ENCODE results near the gene PTPRCAP.
"Not testable (repeated sequence)": the region's sequence is repeated elsewhere in the genome, so short reads cannot be mapped to it uniquely, and the experiment has no call there.

DNA sequence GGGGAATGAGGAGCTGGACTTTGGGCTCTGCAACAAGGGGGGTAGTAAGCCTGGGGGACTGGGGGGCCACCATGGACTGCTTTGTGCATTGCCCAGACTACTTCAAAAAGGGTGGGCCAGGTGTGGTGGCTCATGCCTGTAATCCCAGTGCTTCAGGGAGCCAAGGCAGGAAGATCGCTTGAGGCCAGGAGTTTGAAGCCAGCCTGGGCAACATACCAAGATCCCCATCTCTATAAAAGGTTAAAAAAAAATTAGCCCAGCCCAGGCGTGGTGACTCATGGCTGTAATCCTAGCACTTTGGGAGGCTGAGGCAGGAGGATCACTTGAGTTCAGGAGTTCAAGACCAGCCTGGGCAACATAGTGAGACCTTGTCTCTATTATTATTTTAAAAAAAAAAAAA lies 28.0 kb upstream of the PTPRCAP start:
- TF ChIP-seq, protein P1, sequence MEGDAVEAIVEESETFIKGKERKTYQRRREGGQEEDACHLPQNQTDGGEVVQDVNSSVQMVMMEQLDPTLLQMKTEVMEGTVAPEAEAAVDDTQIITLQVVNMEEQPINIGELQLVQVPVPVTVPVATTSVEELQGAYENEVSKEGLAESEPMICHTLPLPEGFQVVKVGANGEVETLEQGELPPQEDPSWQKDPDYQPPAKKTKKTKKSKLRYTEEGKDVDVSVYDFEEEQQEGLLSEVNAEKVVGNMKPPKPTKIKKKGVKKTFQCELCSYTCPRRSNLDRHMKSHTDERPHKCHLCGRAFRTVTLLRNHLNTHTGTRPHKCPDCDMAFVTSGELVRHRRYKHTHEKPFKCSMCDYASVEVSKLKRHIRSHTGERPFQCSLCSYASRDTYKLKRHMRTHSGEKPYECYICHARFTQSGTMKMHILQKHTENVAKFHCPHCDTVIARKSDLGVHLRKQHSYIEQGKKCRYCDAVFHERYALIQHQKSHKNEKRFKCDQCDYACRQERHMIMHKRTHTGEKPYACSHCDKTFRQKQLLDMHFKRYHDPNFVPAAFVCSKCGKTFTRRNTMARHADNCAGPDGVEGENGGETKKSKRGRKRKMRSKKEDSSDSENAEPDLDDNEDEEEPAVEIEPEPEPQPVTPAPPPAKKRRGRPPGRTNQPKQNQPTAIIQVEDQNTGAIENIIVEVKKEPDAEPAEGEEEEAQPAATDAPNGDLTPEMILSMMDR (conservative IDR thresholded peaks at IDR 0.05; ENCODE audit: low read depth, low read length): not testable (repeated sequence)
- TF ChIP-seq EZH2 (IDR thresholded peaks at IDR 0.05; ENCODE audit: low read length, unreplicated experiment): not testable (repeated sequence)
